ENCODE results near the gene DSE. TPM values are rescaled to one million over a fixed set of nuclear protein-coding genes. Genes with fewer than 3 reads are reported as not detected.

The DSE gene
- polyA plus RNA-seq, 1 donor from 2014 or later, result 15.0 TPM

- no peaks in the 10 kb centered on the region for H3K9me3 ChIP-seq (ENCODE audit: low read length)
- H3K9me2 ChIP-seq (ENCODE audit: insufficient read depth, low read length), result no peaks in the 10 kb centered on the region
- no peaks in the 10 kb centered on the region for H3F3A ChIP-seq (ENCODE audit: insufficient read depth, low read length, poor library complexity, severe bottlenecking)
- H3K9ac ChIP-seq (ENCODE audit: low read length), result no peak overlapping the region
- H3K36me3 ChIP-seq (ENCODE audit: insufficient read depth, low read length), result no peaks in the 10 kb centered on the region
- no peak overlapping the region for H2AFZ ChIP-seq (ENCODE audit: low read depth, low read length)
- H3K27me3 ChIP-seq (ENCODE audit: insufficient read depth, low read depth, low read length), result no peaks in the 10 kb centered on the region
- H3K79me2 ChIP-seq (replicated peaks; ENCODE audit: insufficient read depth, low read length), result no peaks in the 10 kb centered on the region
- no peak overlapping the region for H3K27ac ChIP-seq (ENCODE audit: low read length)
- no peak overlapping the region for H3K4me3 ChIP-seq (ENCODE audit: low read length)
- no peak overlapping the region for H3K4me2 ChIP-seq (ENCODE audit: low read length)
- H4K20me1 ChIP-seq (ENCODE audit: insufficient read depth), result no peaks in the 10 kb centered on the region
- TF ChIP-seq RAD21 (conservative IDR thresholded peaks at IDR 0.05) (no peak), MXI1 (conservative IDR thresholded peaks at IDR 0.05; ENCODE audit: poor library complexity, severe bottlenecking) (no peak), TAF1 (IDR thresholded peaks at IDR 0.05; ENCODE audit: low read depth) (no peak), SMC3 (conservative IDR thresholded peaks at IDR 0.05; ENCODE audit: poor library complexity) (no peak), POLR2AphosphoS5 (IDR thresholded peaks at IDR 0.05) (no peak), EZH2 (IDR thresholded peaks at IDR 0.05; ENCODE audit: borderline replicate concordance, insufficient read depth, low read length, poor library complexity, severe bottlenecking) (no peak), REST (IDR thresholded peaks at IDR 0.05; ENCODE audit: borderline replicate concordance) (no peak), EP300 (conservative IDR thresholded peaks at IDR 0.05; ENCODE audit: poor library complexity, severe bottlenecking) (no peak)
- TF ChIP-seq, protein P1, sequence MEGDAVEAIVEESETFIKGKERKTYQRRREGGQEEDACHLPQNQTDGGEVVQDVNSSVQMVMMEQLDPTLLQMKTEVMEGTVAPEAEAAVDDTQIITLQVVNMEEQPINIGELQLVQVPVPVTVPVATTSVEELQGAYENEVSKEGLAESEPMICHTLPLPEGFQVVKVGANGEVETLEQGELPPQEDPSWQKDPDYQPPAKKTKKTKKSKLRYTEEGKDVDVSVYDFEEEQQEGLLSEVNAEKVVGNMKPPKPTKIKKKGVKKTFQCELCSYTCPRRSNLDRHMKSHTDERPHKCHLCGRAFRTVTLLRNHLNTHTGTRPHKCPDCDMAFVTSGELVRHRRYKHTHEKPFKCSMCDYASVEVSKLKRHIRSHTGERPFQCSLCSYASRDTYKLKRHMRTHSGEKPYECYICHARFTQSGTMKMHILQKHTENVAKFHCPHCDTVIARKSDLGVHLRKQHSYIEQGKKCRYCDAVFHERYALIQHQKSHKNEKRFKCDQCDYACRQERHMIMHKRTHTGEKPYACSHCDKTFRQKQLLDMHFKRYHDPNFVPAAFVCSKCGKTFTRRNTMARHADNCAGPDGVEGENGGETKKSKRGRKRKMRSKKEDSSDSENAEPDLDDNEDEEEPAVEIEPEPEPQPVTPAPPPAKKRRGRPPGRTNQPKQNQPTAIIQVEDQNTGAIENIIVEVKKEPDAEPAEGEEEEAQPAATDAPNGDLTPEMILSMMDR (IDR thresholded peaks at IDR 0.05; ENCODE audit: poor library complexity, severe bottlenecking), result no peak
Measured at GRCh38 chr6:116406678-116407345, 36.1 kb downstream of the DSE start.

DNA sequence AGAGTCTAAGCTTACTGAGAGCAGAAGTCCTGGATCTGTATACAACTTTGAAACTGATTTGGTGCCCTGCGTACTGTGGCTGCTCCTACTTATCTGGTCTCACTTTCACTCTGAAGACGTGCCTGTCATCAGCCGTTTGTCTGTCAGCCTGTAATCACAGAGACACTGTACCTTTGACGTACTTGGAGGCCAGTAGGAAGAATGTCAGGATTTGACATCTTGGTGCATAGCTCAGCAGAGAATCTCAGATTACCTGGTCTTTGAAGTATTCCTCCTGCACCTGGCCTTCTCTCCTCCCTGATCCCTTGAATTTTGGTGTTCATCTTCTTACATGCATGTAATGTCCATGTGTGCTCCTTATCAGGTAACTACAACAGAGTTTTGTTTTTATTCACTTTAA lies 37.7 kb downstream of the DSE start:
- H3K9me2 ChIP-seq (ENCODE audit: insufficient read depth, low read length), result no peaks in the 10 kb centered on the region
- no peak overlapping the region for H3K4me2 ChIP-seq (ENCODE audit: low read length)
- H3K36me3 ChIP-seq (ENCODE audit: insufficient read depth, low read length), result no peaks in the 10 kb centered on the region
- H3K27me3 ChIP-seq (ENCODE audit: insufficient read depth, low read depth, low read length), result no peaks in the 10 kb centered on the region
- no peaks in the 10 kb centered on the region for H3K9me3 ChIP-seq (ENCODE audit: low read length)
- no peak for TF ChIP-seq EZH2 (IDR thresholded peaks at IDR 0.05; ENCODE audit: borderline replicate concordance, insufficient read depth, low read length, poor library complexity, severe bottlenecking)
- no peak for TF ChIP-seq MXI1 (conservative IDR thresholded peaks at IDR 0.05; ENCODE audit: poor library complexity, severe bottlenecking)
- TF ChIP-seq TAF1 (IDR thresholded peaks at IDR 0.05; ENCODE audit: low read depth), result no peak
- no peak for TF ChIP-seq REST (IDR thresholded peaks at IDR 0.05; ENCODE audit: borderline replicate concordance)
- TF ChIP-seq EP300 (conservative IDR thresholded peaks at IDR 0.05; ENCODE audit: poor library complexity, severe bottlenecking), result no peak
- TF ChIP-seq, protein P1 (IDR thresholded peaks at IDR 0.05; ENCODE audit: poor library complexity, severe bottlenecking), result no peak
- TF ChIP-seq RAD21 (conservative IDR thresholded peaks at IDR 0.05), result no peak
- no peak for TF ChIP-seq SMC3 (conservative IDR thresholded peaks at IDR 0.05; ENCODE audit: poor library complexity)
- TF ChIP-seq POLR2AphosphoS5 (IDR thresholded peaks at IDR 0.05), result no peak
- H3F3A ChIP-seq (ENCODE audit: insufficient read depth, low read length, poor library complexity, severe bottlenecking), result no peaks in the 10 kb centered on the region
- H2AFZ ChIP-seq (ENCODE audit: low read depth, low read length), result no peak overlapping the region
- no peak overlapping the region for H3K27ac ChIP-seq (ENCODE audit: low read length)
- no peaks in the 10 kb centered on the region for H3K79me2 ChIP-seq (replicated peaks; ENCODE audit: insufficient read depth, low read length)
- no peak overlapping the region for H3K4me3 ChIP-seq (ENCODE audit: low read length)
- H4K20me1 ChIP-seq (ENCODE audit: insufficient read depth), result no peaks in the 10 kb centered on the region
- H3K9ac ChIP-seq (ENCODE audit: low read length), result no peak overlapping the region

All from neural cell (in vitro differentiated cells).